Fibroblast of lung (primary cell): Measurements from ENCODE around the gene PNMA1. TPM values are rescaled to one million over a fixed set of nuclear protein-coding genes. Genes with fewer than 3 reads are reported as not detected.

ENCODE experiments used
- DNase-seq, 2 donors: peaks; one replicate each; pipeline versions ENCODE4 v3.0.0 to v3.0.0-alpha.2; 2010; ENCODE audit warnings: low read depth in 2 of 2
- H2AFZ ChIP-seq: 2 replicates; pipeline ENCODE4 v1.5.1; 2012; ENCODE audit warnings: low read length, control low read depth, inconsistent platforms
- H3K27ac ChIP-seq: 2 replicates; pipeline ENCODE4 v1.5.1; 2011; ENCODE audit warnings: low read length, control low read depth; ENCODE audit not compliant: insufficient read depth
- H3K27me3 ChIP-seq: 2 replicates; pipeline ENCODE4 v1.5.1; 2011; ENCODE audit warnings: mild to moderate bottlenecking, low read length; ENCODE audit not compliant: control insufficient read depth, insufficient read depth
- H3K36me3 ChIP-seq: 2 replicates; pipeline ENCODE4 v1.5.1; 2011; ENCODE audit warnings: low read length; ENCODE audit not compliant: control insufficient read depth, insufficient read depth
- H3K4me1 ChIP-seq: 2 replicates; pipeline ENCODE4 v1.5.1; 2011; ENCODE audit warnings: low read length; ENCODE audit not compliant: control insufficient read depth, insufficient read depth; ENCODE audit errors: extremely low read depth
- H3K4me2 ChIP-seq: 2 replicates; pipeline ENCODE4 v1.5.1; 2011; ENCODE audit warnings: low read length, control low read depth; ENCODE audit not compliant: insufficient read depth; ENCODE audit errors: extremely low read depth
- H3K4me3 ChIP-seq, 4 experiments: fragments of 200-600 bp in 1 of 4; sonication (generic) in 1 of 4; replicated peaks in 1 of 4; 2 replicates each; pipeline ENCODE4 v1.5.1; 2011 to 2016; ENCODE audit warnings: low read length in 4 of 4, low read depth in 3 of 4, mild to moderate bottlenecking in 3 of 4, control low read depth in 2 of 4, inconsistent platforms in 1 of 4, mixed read lengths in 1 of 4; ENCODE audit not compliant: insufficient read depth in 1 of 4; ENCODE audit errors: control extremely low read depth in 1 of 4
- H3K79me2 ChIP-seq: 2 replicates; pipeline ENCODE4 v1.5.1; 2012; ENCODE audit warnings: mild to moderate bottlenecking, low read length, inconsistent platforms; ENCODE audit not compliant: control insufficient read depth, insufficient read depth
- H3K9ac ChIP-seq: 2 replicates; pipeline ENCODE4 v1.5.1; 2011; ENCODE audit warnings: mild to moderate bottlenecking, low read length, control low read depth; ENCODE audit not compliant: insufficient read depth
- H3K9me3 ChIP-seq: 2 replicates; pipeline ENCODE4 v1.5.1; 2012; ENCODE audit warnings: low read depth, low read length; ENCODE audit not compliant: control insufficient read depth, insufficient read depth
- H4K20me1 ChIP-seq: 2 replicates; pipeline ENCODE4 v1.5.1; 2011; ENCODE audit warnings: low read length; ENCODE audit not compliant: control insufficient read depth, insufficient read depth; ENCODE audit errors: extremely low read depth
- EZH2 ChIP-seq: IDR thresholded peaks from 2 replicates; pipeline ENCODE4 v1.5.1; 2012; ENCODE audit warnings: low read length, control low read depth, mild to moderate bottlenecking; ENCODE audit errors: missing control alignments
- polyA plus RNA-seq, 2 donors: library from polyadenylated mRNA; depleted of rRNA in 1 of 2; stranded (reverse) in 1 of 2; unstranded in 1 of 2; fragments of >200 nt; gene quantifications; 2 replicates each; pipeline ENCODE4 v1.2.1, GENCODE V29; 2011 to 2012; ENCODE audit warnings: missing spikeins in 1 of 2
- total RNA-seq: library from RNA; depleted of rRNA; stranded (reverse); fragments of >200 nt; gene quantifications from 2 replicates; pipeline ENCODE4 v1.2.1, GENCODE V29; 2014
- TF ChIP-seq, protein P1 (sequence below), 2 donors: IDR thresholded peaks in 1 of 2; conservative IDR thresholded peaks in 1 of 2; 1 replicate in 1 of 2; 2 replicates in 1 of 2; pipeline ENCODE4 v1.5.1; 2011 to 2012; ENCODE audit warnings: low read length in 2 of 2, control low read depth in 1 of 2, inconsistent platforms in 1 of 2, low read depth in 1 of 2, mild to moderate bottlenecking in 1 of 2

PNMA1 gene
- total and polyA plus RNA-seq, 2 donors (not counting 1 experiment from before 2014, with no cell fraction given), result 19.5 to 44.5 TPM

DNA sequence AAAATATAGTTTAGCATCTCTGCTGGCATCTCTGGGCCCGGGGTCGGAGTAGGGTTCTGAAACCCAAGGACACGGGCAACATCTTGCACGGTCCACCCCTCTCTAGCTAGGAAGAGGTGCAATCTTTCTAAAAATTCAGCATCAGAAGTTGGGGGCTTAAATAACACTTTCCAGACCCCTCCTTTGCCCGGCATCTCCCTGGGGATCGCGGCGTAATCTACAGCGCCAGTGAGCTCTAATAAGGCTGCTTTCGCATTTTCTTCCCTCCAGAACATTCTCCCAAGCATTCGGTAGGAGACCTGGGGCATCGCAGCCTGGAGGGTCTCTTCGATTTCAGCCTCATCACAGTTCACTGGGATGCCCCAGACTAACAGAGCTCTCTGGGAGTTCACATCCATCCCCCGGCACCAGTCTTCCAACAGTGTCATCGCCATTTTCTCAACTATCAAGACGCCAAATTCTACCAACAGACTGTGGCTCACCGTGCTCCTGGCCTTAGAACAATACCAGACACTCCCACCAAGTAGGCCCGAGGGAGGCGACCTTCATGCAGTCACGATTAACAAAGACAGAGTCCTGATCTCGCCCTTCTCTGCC lies 880 bp downstream of the PNMA1 start:
- no peaks in the 10 kb centered on the region for H3K27me3 ChIP-seq
- peak overlapping the region; percentile 48 for H2AFZ ChIP-seq
- H3K4me2 ChIP-seq, result peak overlapping the region; percentile 96
- H3K9me3 ChIP-seq, result no peaks in the 10 kb centered on the region
- peaks cover 9% of the 10 kb centered on the region for H3K36me3 ChIP-seq
- peaks cover 37% of the 10 kb centered on the region for H3K79me2 ChIP-seq
- no peak for DNase-seq
- peak overlapping the region; percentile 69 to 93 (median 92) for H3K4me3 ChIP-seq
- peak overlapping the region; percentile 80 for H3K9ac ChIP-seq
- peak overlapping the region; percentile 86 for H3K27ac ChIP-seq
- TF ChIP-seq, protein P1, sequence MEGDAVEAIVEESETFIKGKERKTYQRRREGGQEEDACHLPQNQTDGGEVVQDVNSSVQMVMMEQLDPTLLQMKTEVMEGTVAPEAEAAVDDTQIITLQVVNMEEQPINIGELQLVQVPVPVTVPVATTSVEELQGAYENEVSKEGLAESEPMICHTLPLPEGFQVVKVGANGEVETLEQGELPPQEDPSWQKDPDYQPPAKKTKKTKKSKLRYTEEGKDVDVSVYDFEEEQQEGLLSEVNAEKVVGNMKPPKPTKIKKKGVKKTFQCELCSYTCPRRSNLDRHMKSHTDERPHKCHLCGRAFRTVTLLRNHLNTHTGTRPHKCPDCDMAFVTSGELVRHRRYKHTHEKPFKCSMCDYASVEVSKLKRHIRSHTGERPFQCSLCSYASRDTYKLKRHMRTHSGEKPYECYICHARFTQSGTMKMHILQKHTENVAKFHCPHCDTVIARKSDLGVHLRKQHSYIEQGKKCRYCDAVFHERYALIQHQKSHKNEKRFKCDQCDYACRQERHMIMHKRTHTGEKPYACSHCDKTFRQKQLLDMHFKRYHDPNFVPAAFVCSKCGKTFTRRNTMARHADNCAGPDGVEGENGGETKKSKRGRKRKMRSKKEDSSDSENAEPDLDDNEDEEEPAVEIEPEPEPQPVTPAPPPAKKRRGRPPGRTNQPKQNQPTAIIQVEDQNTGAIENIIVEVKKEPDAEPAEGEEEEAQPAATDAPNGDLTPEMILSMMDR (conservative IDR thresholded peaks at IDR 0.05 in 1 of 2, IDR thresholded peaks at IDR 0.05 in 1 of 2; ENCODE audit: low read depth in 1 of 2, low read length in 2 of 2), result no peak
- no peak for TF ChIP-seq EZH2
- H4K20me1 ChIP-seq, result no peaks in the 10 kb centered on the region
- H3K4me1 ChIP-seq, result peaks cover 5% of the 10 kb centered on the region

DNA sequence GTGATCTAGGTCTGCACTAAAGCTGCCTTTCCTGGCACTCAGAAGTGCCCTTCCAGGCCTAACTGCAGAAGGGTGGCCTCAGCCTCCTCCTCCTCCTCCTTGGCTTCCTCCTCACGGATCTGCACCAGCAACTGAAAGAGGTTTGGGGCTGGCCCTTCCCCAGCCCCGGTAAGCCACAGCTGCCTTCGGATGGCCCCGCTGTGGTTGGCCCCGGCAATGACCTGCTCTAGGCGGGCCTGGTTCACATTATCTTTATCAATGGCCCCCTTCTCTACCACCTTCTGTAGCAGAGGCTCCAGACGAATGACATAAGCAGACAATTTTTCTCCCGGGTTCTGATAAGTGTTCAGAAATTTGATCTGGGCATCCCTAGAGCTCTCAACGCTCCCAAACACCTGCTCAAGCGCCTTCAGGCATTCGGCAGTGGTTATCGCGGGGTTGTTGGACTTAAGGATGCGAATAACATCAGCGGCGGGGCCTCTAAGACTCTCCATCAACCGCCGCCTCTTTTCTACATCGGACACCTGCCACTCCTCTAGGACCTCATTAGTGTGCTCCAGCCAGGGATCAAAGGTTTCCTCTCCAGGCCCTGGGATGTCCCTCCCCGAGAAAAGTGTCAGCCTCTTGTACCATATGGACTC lies 1.5 kb downstream of the PNMA1 start:
- Histone ChIP-seq H2AFZ (no peak overlapping the region), H4K20me1 (no peaks in the 10 kb centered on the region), H3K27me3 (no peaks in the 10 kb centered on the region), H3K36me3 (peaks cover 4% of the 10 kb centered on the region), H3K4me3 (peak overlapping the region; percentile 69 to 93 (median 92)), H3K27ac (peak overlapping the region; percentile 86), H3K9ac (peak overlapping the region; percentile 36), H3K79me2 (peaks cover 37% of the 10 kb centered on the region), H3K4me1 (peaks cover 2% of the 10 kb centered on the region), H3K4me2 (peak overlapping the region; percentile 96), H3K9me3 (no peaks in the 10 kb centered on the region)
- peak in 1 of 2 donors; percentile 36 for DNase-seq
- TF ChIP-seq, protein P1 (conservative IDR thresholded peaks at IDR 0.05 in 1 of 2, IDR thresholded peaks at IDR 0.05 in 1 of 2; ENCODE audit: low read depth in 1 of 2, low read length in 2 of 2), result no peak
- TF ChIP-seq EZH2, result no peak

DNA sequence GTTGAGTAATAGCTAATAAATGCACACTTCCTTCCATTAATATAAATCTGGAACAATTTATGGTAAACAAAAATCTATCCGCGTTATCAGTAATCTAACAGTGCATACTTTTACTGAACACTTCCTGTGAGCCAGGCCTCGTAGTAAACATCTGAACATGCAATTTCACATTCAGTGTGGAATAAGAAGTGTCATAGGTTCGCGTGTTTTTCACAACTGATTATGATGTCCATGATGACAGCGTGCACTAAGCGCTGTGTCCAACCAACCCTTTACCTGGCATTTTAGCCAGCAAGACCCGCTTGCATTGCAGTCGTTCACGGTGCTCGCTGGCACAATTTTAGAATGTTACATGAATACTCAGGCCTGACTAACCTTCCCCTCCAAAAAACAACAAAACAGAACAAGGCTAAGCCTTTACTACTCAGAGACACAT lies 2.1 kb downstream of the PNMA1 start:
- H2AFZ ChIP-seq, result no peak overlapping the region
- DNase-seq, result peak in 1 of 2 donors; percentile 12

More for the DNA sequence above, 2.1 kb downstream of the PNMA1 start:
- H3K9ac ChIP-seq, result no peak overlapping the region
- H4K20me1 ChIP-seq, result no peaks in the 10 kb centered on the region
- H3K4me3 ChIP-seq, result peak overlapping the region; percentile 69 to 93 (median 92)
- H3K4me2 ChIP-seq, result peak overlapping the region; percentile 96
- no peak for TF ChIP-seq EZH2
- TF ChIP-seq, protein P1 (conservative IDR thresholded peaks at IDR 0.05 in 1 of 2, IDR thresholded peaks at IDR 0.05 in 1 of 2; ENCODE audit: low read depth in 1 of 2, low read length in 2 of 2), result no peak
- H3K27ac ChIP-seq, result peak overlapping the region; percentile 86
- H3K9me3 ChIP-seq, result no peaks in the 10 kb centered on the region
- H3K27me3 ChIP-seq, result no peaks in the 10 kb centered on the region
- H3K36me3 ChIP-seq, result peaks cover 4% of the 10 kb centered on the region
- peaks cover 37% of the 10 kb centered on the region for H3K79me2 ChIP-seq
- H3K4me1 ChIP-seq, result peaks cover 2% of the 10 kb centered on the region
